ENCODE results near the gene PTPRR. TPM values are rescaled to one million over a fixed set of nuclear protein-coding genes. Genes with fewer than 3 reads are reported as not detected.

The PTPRR gene
- total and polyA plus RNA-seq, 9 donors: 0.15 to 1.5 (median 0.32) TPM; not detected in 1

- no peaks in the 10 kb centered on the region for H3K36me3 ChIP-seq
- H3K4me3 ChIP-seq: no peak overlapping the region
- no peak for TF ChIP-seq POLR2A (IDR thresholded peaks at IDR 0.05)
- no peak for TF ChIP-seq CTCF (IDR thresholded peaks at IDR 0.05)
- TF ChIP-seq EP300 (IDR thresholded peaks at IDR 0.05): no peak
These were observed 213.9 kb downstream of the PTPRR start for GRCh38 chr12:70706611-70707010.

GRCh38 chr12:70698345-70698744, 222.2 kb downstream of the PTPRR start:
- no peak overlapping the region for H3K4me3 ChIP-seq
- no peak overlapping the region for H3K27ac ChIP-seq
- H3K4me1 ChIP-seq (ENCODE audit: insufficient read depth): no peaks in the 10 kb centered on the region
- intact Hi-C loops (cut with DNase I): no loop called here
- H3K36me3 ChIP-seq: no peaks in the 10 kb centered on the region
- WGBS, 3 donors: 76 to 84% (median 82%) methylated on average over 1 of the region's 1 CpG
- no peaks in the 10 kb centered on the region for H3K27me3 ChIP-seq
- TF ChIP-seq CTCF (IDR thresholded peaks at IDR 0.05): no peak
- no peak for TF ChIP-seq EP300 (IDR thresholded peaks at IDR 0.05)
- TF ChIP-seq POLR2A (IDR thresholded peaks at IDR 0.05): no peak
- no peak for DNase-seq
- H3K9me3 ChIP-seq: no peaks in the 10 kb centered on the region

More at GRCh38 chr12:70706611-70707010, 213.9 kb downstream of the PTPRR start:
- WGBS, 3 donors: 66 to 79% (median 77%) methylated on average over 2 of the region's 2 CpGs
- no peak overlapping the region for H3K27ac ChIP-seq
- H3K27me3 ChIP-seq: no peaks in the 10 kb centered on the region
- no peaks in the 10 kb centered on the region for H3K9me3 ChIP-seq
- no peaks in the 10 kb centered on the region for H3K4me1 ChIP-seq (ENCODE audit: insufficient read depth)
- no peak for DNase-seq
- intact Hi-C loops (cut with DNase I): no loop called here

GRCh38 chr12:70695361-70696023, 225.0 kb downstream of the PTPRR start:
- intact Hi-C loops (cut with DNase I): no loop called here
- no peak for TF ChIP-seq EP300 (IDR thresholded peaks at IDR 0.05)
- no peak for TF ChIP-seq CTCF (IDR thresholded peaks at IDR 0.05)
- no peak for TF ChIP-seq POLR2A (IDR thresholded peaks at IDR 0.05)
- Histone ChIP-seq H3K36me3 (no peaks in the 10 kb centered on the region), H3K9me3 (no peaks in the 10 kb centered on the region), H3K4me3 (no peak overlapping the region), H3K4me1 (ENCODE audit: insufficient read depth) (no peaks in the 10 kb centered on the region), H3K27ac (no peak overlapping the region), H3K27me3 (no peaks in the 10 kb centered on the region)
- 61 to 63% (median 61%) methylated on average over 3 of the region's 3 CpGs for WGBS, 3 donors
- no peak for DNase-seq

GRCh38 chr12:70692681-70693288, 227.8 kb downstream of the PTPRR start:
- H3K4me3 ChIP-seq: no peak overlapping the region
- H3K36me3 ChIP-seq: no peaks in the 10 kb centered on the region
- DNase-seq: no peak
- no peaks in the 10 kb centered on the region for H3K4me1 ChIP-seq (ENCODE audit: insufficient read depth)
- no peaks in the 10 kb centered on the region for H3K9me3 ChIP-seq
- TF ChIP-seq EP300 (IDR thresholded peaks at IDR 0.05) (no peak), CTCF (IDR thresholded peaks at IDR 0.05) (no peak), POLR2A (IDR thresholded peaks at IDR 0.05) (no peak)
- no peak overlapping the region for H3K27ac ChIP-seq
- H3K27me3 ChIP-seq: no peaks in the 10 kb centered on the region
- intact Hi-C loops (cut with DNase I): no loop called here

Measured in ovary (tissue), 9 donors.